ENCODE results near the gene CEP85. TPM values are rescaled to one million over a fixed set of nuclear protein-coding genes. Genes with fewer than 3 reads are reported as not detected.
A peak's percentile ranks its signal among the peaks of the same experiment; 100 is the strongest.

The CEP85 gene
- total RNA-seq, 1 experiment from 2014 or later, result 38.6 TPM

- Histone ChIP-seq H4K20me1 (ENCODE audit: control insufficient read depth, insufficient read depth, insufficient read length) (no peaks in the 10 kb centered on the region), H3K9me3 (ENCODE audit: control insufficient read depth, low read depth, low read length) (no peaks in the 10 kb centered on the region), H4K5ac (ENCODE audit: insufficient read length, low read depth, low read length) (no peak overlapping the region), H3K9ac (ENCODE audit: extremely low read depth, insufficient read length, low read length) (no peak overlapping the region), H3K4ac (ENCODE audit: low read depth, low read length) (no peak overlapping the region), H3K4me1 (ENCODE audit: insufficient read depth, low read length) (no peaks in the 10 kb centered on the region), H3K56ac (ENCODE audit: insufficient read length, low read depth, low read length) (no peak overlapping the region), H3K14ac (ENCODE audit: insufficient read depth, low read length) (no peak overlapping the region), H3K27me3 (ENCODE audit: insufficient read depth, low read length) (no peaks in the 10 kb centered on the region), H2BK120ac (ENCODE audit: low read depth, low read length, poor library complexity, severe bottlenecking) (no peak overlapping the region), H3K23ac (ENCODE audit: insufficient read length, low read depth, low read length) (no peak overlapping the region), H3K27ac (ENCODE audit: insufficient read length, low read depth, low read length) (no peak overlapping the region), H2BK15ac (ENCODE audit: low read depth, low read length) (no peak overlapping the region), H3K18ac (ENCODE audit: insufficient read length, low read depth, low read length) (no peak overlapping the region), H2AFZ (ENCODE audit: low read length) (no peak overlapping the region), H4K8ac (replicated peaks; ENCODE audit: insufficient read length, low read depth, low read length) (no peak overlapping the region), H3T11ph (ENCODE audit: low read length) (no peak overlapping the region), H4K91ac (ENCODE audit: insufficient read length, low read depth, low read length) (no peak overlapping the region), H2BK20ac (ENCODE audit: low read depth, low read length, poor library complexity, severe bottlenecking) (no peak overlapping the region), H2BK12ac (ENCODE audit: insufficient read length, low read depth, low read length) (no peak overlapping the region), H3K23me2 (ENCODE audit: insufficient read length, low read depth, low read length, poor library complexity, severe bottlenecking) (no peaks in the 10 kb centered on the region), H3K4me2 (ENCODE audit: insufficient read depth, insufficient read length, low read length) (no peak overlapping the region), H3K79me1 (ENCODE audit: insufficient read depth, low read depth, low read length, poor library complexity, severe bottlenecking) (no peaks in the 10 kb centered on the region), H3K79me2 (ENCODE audit: insufficient read depth, low read length) (no peaks in the 10 kb centered on the region), H2AK5ac (ENCODE audit: insufficient read length, low read length) (no peak overlapping the region), H2BK5ac (ENCODE audit: insufficient read length, low read length) (no peak overlapping the region)
- Mint-ChIP-seq H3K36me3 (ENCODE audit: insufficient read depth in 1 of 3, low read depth in 3 of 3) (peaks cover under 1 to 6% (median under 1%) of the 10 kb centered on the region in 3 experiments; a peak in 4 of 7 replicates), H3K27ac (peak overlapping the region in 2 of 3 experiments; percentile 67 to 82; a peak in 3 of 7 replicates), H3K9me3 (no peaks in the 10 kb centered on the region), H3K27me3 (ENCODE audit: low read depth) (peaks cover 3% of the 10 kb centered on the region), H3K4me3 (no peak overlapping the region), H3K4me1 (peaks cover 31 to 45% of the 10 kb centered on the region in 2 experiments)
- no peak for TF ChIP-seq CTCF (conservative IDR thresholded peaks at IDR 0.05)
- no CpG with 5 or more reads among the region's 8 CpGs for WGBS (ENCODE audit: extremely low coverage, insufficient read length, low lambda C conversion rate)
- DNase-seq, result no peak
Observed at GRCh38 chr1:26315874-26316850, 82.2 kb downstream of the CEP85 start.
